Gastroesophageal sphincter (tissue), 3 donors: ENCODE results near the gene SMAD4.

Experiments used
- CTCF ChIP-seq, 4 experiments: fragments of 200-600 bp in 2 of 4; fragments of 450-650 bp in 2 of 4; sonication (generic) in 1 of 4; IDR thresholded peaks; one replicate each; pipeline ENCODE4 v1.5.1; 2017 to 2019; ENCODE audit warnings: antibody characterized with exemption in 4 of 4, mild to moderate bottlenecking in 2 of 4, moderate library complexity in 2 of 4
- EP300 ChIP-seq: sonication (generic); formaldehyde crosslinking; IDR thresholded peaks from one replicate; pipeline ENCODE4 v1.6.1; 2017; ENCODE audit warnings: antibody characterized with exemption, mild to moderate bottlenecking
- POLR2A ChIP-seq, 2 donors: fragments of 450-650 bp; IDR thresholded peaks; one replicate each; pipeline ENCODE4 v1.6.1; 2017; ENCODE audit warnings: antibody characterized with exemption in 2 of 2, mild to moderate bottlenecking in 2 of 2, moderate library complexity in 1 of 2
- POLR2AphosphoS5 ChIP-seq: sonication (generic); formaldehyde crosslinking; IDR thresholded peaks from one replicate; pipeline ENCODE4 v1.6.1; 2017; ENCODE audit warnings: antibody characterized with exemption

DNA sequence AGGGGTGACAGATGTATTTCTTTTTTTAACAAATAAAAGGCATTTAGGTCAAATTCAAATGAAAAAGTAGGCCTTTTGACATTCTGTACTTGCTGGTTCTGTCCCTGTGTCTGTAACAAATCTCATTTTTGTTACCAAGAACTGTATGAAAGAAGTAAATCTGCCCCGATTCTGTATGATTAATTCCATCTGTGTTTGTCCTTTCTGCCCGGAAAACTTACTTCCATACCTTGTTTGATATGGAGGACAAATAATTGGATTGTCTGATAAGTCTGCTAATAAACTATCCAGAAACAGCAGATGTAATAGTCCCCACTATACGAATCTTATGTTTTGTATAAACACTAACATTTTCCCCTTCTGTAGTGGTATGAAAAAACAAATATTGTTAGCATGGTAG lies 97.7 kb downstream of the SMAD4 start:
- TF ChIP-seq POLR2A (IDR thresholded peaks at IDR 0.05) (no peak), CTCF (IDR thresholded peaks at IDR 0.05) (no peak), POLR2AphosphoS5 (no peak), EP300 (no peak)
